Mammary epithelial cell (primary cell): ENCODE results near the gene BIRC6.

Source experiments
- CTCF ChIP-seq, 2 donors: IDR thresholded peaks in 1 of 2; conservative IDR thresholded peaks in 1 of 2; 2 replicates each; pipeline ENCODE4 v1.5.1; 2011 to 2012; ENCODE audit warnings: inconsistent platforms in 2 of 2, low read length in 2 of 2, mild to moderate bottlenecking in 2 of 2, control low read depth in 1 of 2, low read depth in 1 of 2; ENCODE audit not compliant: insufficient read depth in 1 of 2; ENCODE audit errors: extremely low read depth in 1 of 2
- EZH2 ChIP-seq: IDR thresholded peaks from 2 replicates; pipeline ENCODE4 v1.6.1; 2012; ENCODE audit warnings: low read length, inconsistent platforms, borderline replicate concordance

GRCh38 chr2:32572030-32572429, 215.2 kb downstream of the BIRC6 start:
- no peak for TF ChIP-seq CTCF (conservative IDR thresholded peaks at IDR 0.05 in 1 of 2, IDR thresholded peaks at IDR 0.05 in 1 of 2; ENCODE audit: extremely low read depth in 1 of 2, insufficient read depth in 1 of 2, low read depth in 1 of 2, low read length in 2 of 2)
- no peak for TF ChIP-seq EZH2
